Common myeloid progenitor, CD34-positive (primary cell): ENCODE results near the gene RPL39L.

Experiments used
- CTCF ChIA-PET: fragments of 350-600 bp; sonication (Branson Sonifier 250); formaldehyde crosslinking; loops from one replicate; lab custom pipeline; 2021; ENCODE audit warnings: antibody characterized with exemption; lab: Charles Lee
- POLR2A ChIA-PET: fragments of 350-600 bp; sonication (Branson Sonifier 250); formaldehyde crosslinking; loops from one replicate; lab custom pipeline; 2021; ENCODE audit warnings: antibody characterized with exemption; lab: Charles Lee
- DNase-seq, 3 donors: peaks; one replicate each; pipeline versions ENCODE4 v3.0.0 to v3.0.0-alpha.2; 2013
- H3K27ac ChIP-seq, 2 experiments: 1 replicate in 1 of 2; 2 replicates in 1 of 2; pipeline ENCODE4 v1.7.0; 2013; ENCODE audit warnings: inconsistent platforms in 2 of 2, low read length in 2 of 2, mild to moderate bottlenecking in 2 of 2, low read depth in 1 of 2, moderate library complexity in 1 of 2; ENCODE audit not compliant: severe bottlenecking in 2 of 2, insufficient read depth in 1 of 2, poor library complexity in 1 of 2
- H3K27me3 ChIP-seq, 5 experiments: replicated peaks in 2 of 5; 1 replicate in 3 of 5; 2 replicates in 2 of 5; pipeline versions ENCODE4 v1.6.1 to v1.7.0; 2013; ENCODE audit warnings: low read length in 4 of 5, mild to moderate bottlenecking in 2 of 5, moderate library complexity in 2 of 5, inconsistent platforms in 1 of 5; ENCODE audit not compliant: insufficient read depth in 5 of 5, control insufficient read depth in 4 of 5
- H3K36me3 ChIP-seq, 4 experiments: 1 replicate in 2 of 4; 2 replicates in 2 of 4; pipeline versions ENCODE4 v1.6.1 to v1.7.0; 2013; ENCODE audit warnings: low read length in 3 of 4, control low read depth in 1 of 4, mild to moderate bottlenecking in 1 of 4; ENCODE audit not compliant: control insufficient read depth in 4 of 4, insufficient read depth in 4 of 4
- H3K4me1 ChIP-seq, 4 experiments: 1 replicate in 3 of 4; 2 replicates in 1 of 4; pipeline versions ENCODE4 v1.6.1 to v1.7.1; 2013; ENCODE audit warnings: low read length in 3 of 4, mild to moderate bottlenecking in 3 of 4, control low read depth in 1 of 4, inconsistent platforms in 1 of 4, moderate library complexity in 1 of 4; ENCODE audit not compliant: control insufficient read depth in 4 of 4, insufficient read depth in 4 of 4; ENCODE audit errors: control extremely low read depth in 1 of 4
- H3K4me3 ChIP-seq, 7 experiments: 1 replicate in 4 of 7; 2 replicates in 3 of 7; pipeline versions ENCODE4 v1.5.1 to v1.7.0; 2013; ENCODE audit warnings: mild to moderate bottlenecking in 7 of 7, low read length in 6 of 7, moderate library complexity in 6 of 7, inconsistent platforms in 2 of 7, low read depth in 2 of 7, control low read depth in 1 of 7; ENCODE audit not compliant: insufficient read depth in 4 of 7, control insufficient read depth in 1 of 7; ENCODE audit errors: extremely low read depth in 1 of 7
- H3K9me3 ChIP-seq, 5 experiments: 1 replicate in 4 of 5; 2 replicates in 1 of 5; pipeline versions ENCODE4 v1.6.1 to v1.7.1; 2013; ENCODE audit warnings: low read length in 4 of 5, mild to moderate bottlenecking in 2 of 5, inconsistent platforms in 1 of 5, low read depth in 1 of 5, moderate library complexity in 1 of 5; ENCODE audit not compliant: control insufficient read depth in 4 of 5, insufficient read depth in 2 of 5; ENCODE audit errors: control extremely low read depth in 1 of 5
- WGBS: methylation state at CpG from one replicate; pipeline ENCODE4 v1.1.5; 2013; ENCODE audit not compliant: insufficient coverage; 5-methylcytosine and 5-hydroxymethylcytosine counted together

Gene RPL39L

DNA sequence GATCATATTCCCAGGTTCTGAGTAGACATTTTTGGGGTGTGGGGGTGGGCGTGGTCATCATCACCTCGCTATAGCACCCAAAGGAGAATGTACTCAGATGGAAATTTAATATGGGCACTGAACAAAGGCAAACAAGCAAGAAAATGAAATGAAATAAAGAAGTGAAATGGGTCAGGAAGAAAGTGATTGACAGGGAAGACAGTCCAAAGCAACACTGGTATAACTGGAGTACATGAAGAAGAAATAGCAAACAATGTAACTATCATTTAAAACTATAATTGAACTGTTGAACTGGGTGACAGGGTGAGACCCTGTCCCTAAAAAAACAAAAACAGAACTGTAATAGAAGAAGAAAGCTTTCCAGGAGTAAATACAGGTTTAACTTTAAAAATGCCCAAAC lies 24.8 kb downstream of the RPL39L start:
- DNase-seq, result no peak
- Histone ChIP-seq H3K27me3 (no peaks in the 10 kb centered on the region), H3K36me3 (no peaks in the 10 kb centered on the region), H3K9me3 (no peaks in the 10 kb centered on the region), H3K27ac (no peak overlapping the region), H3K4me1 (no peaks in the 10 kb centered on the region), H3K4me3 (no peak overlapping the region)
- 100% methylated on average over 2 of the region's 2 CpGs for WGBS
- ChIA-PET POLR2A (interaction anchor here (1.4 kb wide), 1 partner anchor 13 kb away, joined by 3 read pairs; no protein-coding TSS in a partner anchor), CTCF (interaction anchor here (0.6 to 7.2 kb wide), 8 partner anchors 9 to 262 kb away, joined by 3 to 110 read pairs (median 19); partner anchors contain the start of gene RPL39L)

DNA sequence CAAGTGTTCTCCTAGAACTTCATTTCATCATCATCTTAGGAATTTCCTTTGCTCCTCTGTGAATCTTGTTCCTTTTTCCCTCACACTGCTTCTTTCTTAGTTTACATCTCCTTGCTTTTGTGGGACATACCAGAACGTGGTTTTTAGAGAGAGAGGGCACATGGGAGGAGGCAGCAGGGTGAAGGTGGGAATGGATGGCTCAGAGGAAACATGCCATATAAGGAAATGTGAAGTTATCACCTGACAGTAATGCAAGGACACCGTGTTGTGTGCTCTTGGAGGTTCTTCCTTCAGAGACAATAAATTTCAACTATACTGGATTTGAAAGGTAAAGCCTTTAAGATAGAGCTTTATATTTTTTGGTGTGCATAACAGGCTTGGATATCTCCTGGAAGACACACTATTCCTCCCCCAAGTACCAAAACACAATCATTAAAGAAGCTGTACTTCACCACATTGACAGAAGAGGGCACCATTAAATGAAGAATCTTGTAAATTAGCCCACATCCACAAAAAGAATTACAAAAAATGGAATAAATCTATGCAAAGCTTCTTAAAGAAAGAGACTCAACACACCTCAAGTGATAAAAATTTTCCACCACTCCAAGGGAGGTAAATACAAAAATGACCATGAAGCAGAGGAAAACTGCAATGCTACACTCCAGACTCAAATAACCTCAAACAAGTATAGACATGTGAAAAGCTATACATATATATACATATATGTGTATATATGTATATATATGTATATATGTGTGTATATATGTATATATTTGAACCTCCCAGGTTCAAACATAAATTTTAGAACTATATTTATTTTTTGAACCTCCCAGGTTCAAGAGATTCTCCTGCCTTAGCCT lies 26.1 kb downstream of the RPL39L start:
- Histone ChIP-seq H3K27me3 (no peaks in the 10 kb centered on the region), H3K27ac (no peak overlapping the region), H3K9me3 (no peaks in the 10 kb centered on the region), H3K4me3 (no peak overlapping the region), H3K4me1 (no peaks in the 10 kb centered on the region), H3K36me3 (no peaks in the 10 kb centered on the region)
- POLR2A ChIA-PET, result interaction anchor here (1.4 kb wide), 1 partner anchor 12 kb away, joined by 3 read pairs; no protein-coding TSS in a partner anchor
- peak; percentile 36 to 61 (median 46) for DNase-seq
- CTCF ChIA-PET, result interaction anchor here (0.7 to 7.2 kb wide), 23 partner anchors 8 to 264 kb away, joined by 3 to 110 read pairs (median 5); partner anchors contain the start of gene RPL39L
- no CpG with 5 or more reads among the region's 2 CpGs for WGBS

DNA sequence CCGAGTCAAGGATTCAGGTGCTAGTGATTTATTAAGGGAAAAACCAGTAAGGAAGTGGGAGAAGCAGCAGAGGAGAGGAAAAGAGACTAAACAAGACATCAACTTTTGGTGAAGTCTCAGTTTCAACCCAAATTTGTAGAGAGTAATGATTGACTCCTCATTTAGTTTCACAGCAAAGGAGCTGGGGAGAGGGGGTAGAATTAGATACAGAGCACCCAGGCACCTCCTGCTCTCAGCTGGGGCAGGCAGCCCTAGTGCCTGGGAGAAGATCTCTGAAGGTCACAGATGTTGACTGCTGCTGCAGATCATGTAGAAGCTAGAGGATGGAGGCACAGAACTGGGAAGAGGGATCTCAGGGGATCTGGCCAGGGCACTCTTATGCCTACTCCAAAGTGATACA lies 29.1 kb downstream of the RPL39L start:
- Histone ChIP-seq H3K27ac (no peak overlapping the region), H3K27me3 (no peaks in the 10 kb centered on the region), H3K4me3 (no peak overlapping the region), H3K36me3 (no peaks in the 10 kb centered on the region), H3K9me3 (no peaks in the 10 kb centered on the region), H3K4me1 (no peaks in the 10 kb centered on the region)
- ChIA-PET POLR2A (no interaction called here), CTCF (interaction anchor here (2.4 to 7.2 kb wide), 3 partner anchors 40 to 261 kb away, joined by 7 to 110 read pairs (median 23); no protein-coding TSS in a partner anchor)
- no peak for DNase-seq
- no CpG with 5 or more reads among the region's 1 CpG for WGBS

- 96% methylated on average over 3 of the region's 3 CpGs for WGBS
Measured at GRCh38 chr3:187107989-187108388, 31.3 kb downstream of the RPL39L start.

GRCh38 chr3:187105700-187106099 lies 33.6 kb downstream of the RPL39L start:
- H3K4me1 ChIP-seq, result peaks cover 6 to 16% (median 11%) of the 10 kb centered on the region in 4 experiments
- no peak overlapping the region for H3K4me3 ChIP-seq
- H3K36me3 ChIP-seq, result no peaks in the 10 kb centered on the region
- no peak for DNase-seq
- H3K27ac ChIP-seq, result no peak overlapping the region
- 100% methylated on average over 1 of the region's 3 CpGs for WGBS
- H3K9me3 ChIP-seq, result no peaks in the 10 kb centered on the region
- H3K27me3 ChIP-seq, result no peaks in the 10 kb centered on the region
- ChIA-PET CTCF (interaction anchor here (1.0 to 2.2 kb wide), 5 partner anchors 8 to 262 kb away, joined by 3 to 13 read pairs (median 3); no protein-coding TSS in a partner anchor), POLR2A (no interaction called here)

More at GRCh38 chr3:187107989-187108388, 31.3 kb downstream of the RPL39L start:
- Histone ChIP-seq H3K4me1 (no peaks in the 10 kb centered on the region), H3K9me3 (no peaks in the 10 kb centered on the region), H3K4me3 (no peak overlapping the region), H3K27ac (no peak overlapping the region), H3K27me3 (no peaks in the 10 kb centered on the region), H3K36me3 (no peaks in the 10 kb centered on the region)
- ChIA-PET CTCF (interaction anchor here (0.7 to 1.6 kb wide), 2 partner anchors 58 to 287 kb away, joined by 3 read pairs; no protein-coding TSS in a partner anchor), POLR2A (no interaction called here)
- no peak for DNase-seq

- Histone ChIP-seq H3K27me3 (no peaks in the 10 kb centered on the region), H3K4me1 (peaks cover 6 to 16% (median 11%) of the 10 kb centered on the region in 4 experiments), H3K4me3 (no peak overlapping the region), H3K27ac (no peak overlapping the region), H3K36me3 (no peaks in the 10 kb centered on the region), H3K9me3 (no peaks in the 10 kb centered on the region)
- CTCF ChIA-PET, result interaction anchor here (0.5 to 2.2 kb wide), 6 partner anchors 9 to 1450 kb away, joined by 3 to 13 read pairs (median 3); no protein-coding TSS in a partner anchor
- DNase-seq, result peak in 1 of 3 donors; percentile 75
- WGBS, result 66% methylated on average over 6 of the region's 7 CpGs
- POLR2A ChIA-PET, result no interaction called here
Measured at GRCh38 chr3:187104933-187105332, 34.4 kb downstream of the RPL39L start.
